Breast epithelium (tissue), 3 donors: ENCODE data around the gene ACTMAP.
"Not testable (repeated sequence)": the region's sequence is repeated elsewhere in the genome, so short reads cannot be mapped to it uniquely, and the experiment has no call there.

Source experiments
- POLR2A ChIP-seq: fragments of 450-650 bp; IDR thresholded peaks from one replicate; pipeline ENCODE4 v1.6.1; 2016; ENCODE audit warnings: antibody characterized with exemption, mild to moderate bottlenecking, moderate library complexity
- POLR2AphosphoS5 ChIP-seq, 3 donors: sonication (generic); formaldehyde crosslinking; IDR thresholded peaks; one replicate each; pipeline ENCODE4 v1.6.1; 2017; ENCODE audit warnings: antibody characterized with exemption in 3 of 3
- TF ChIP-seq, protein P1 (sequence below), 3 donors: fragments of 450-650 bp; IDR thresholded peaks; one replicate each; pipeline ENCODE4 v1.5.1; 2016 to 2017; ENCODE audit warnings: antibody characterized with exemption in 3 of 3, mild to moderate bottlenecking in 3 of 3, moderate library complexity in 3 of 3

DNA sequence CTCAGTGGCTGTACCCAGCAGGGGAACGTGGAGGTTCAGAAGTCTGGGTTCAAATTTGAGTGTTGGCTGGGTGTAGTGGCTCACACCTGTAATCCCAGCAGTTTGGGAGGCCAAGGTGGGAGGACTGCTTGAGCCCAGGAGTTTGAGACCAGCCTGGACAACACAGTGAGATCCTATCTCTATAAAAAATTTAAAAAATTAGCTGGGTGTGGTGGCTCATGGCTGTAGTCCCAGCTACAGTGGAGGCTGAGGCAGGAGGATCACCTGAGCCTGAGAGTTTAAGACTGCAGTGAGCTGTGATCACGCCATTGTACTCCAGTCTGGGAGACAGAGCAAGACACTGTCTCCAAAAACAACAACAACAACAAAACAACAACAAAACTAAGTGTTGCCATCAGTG lies 33.9 kb upstream of the ACTMAP start:
- not testable (repeated sequence) for TF ChIP-seq POLR2A; POLR2AphosphoS5 (IDR thresholded peaks at IDR 0.05)
- TF ChIP-seq, protein P1, sequence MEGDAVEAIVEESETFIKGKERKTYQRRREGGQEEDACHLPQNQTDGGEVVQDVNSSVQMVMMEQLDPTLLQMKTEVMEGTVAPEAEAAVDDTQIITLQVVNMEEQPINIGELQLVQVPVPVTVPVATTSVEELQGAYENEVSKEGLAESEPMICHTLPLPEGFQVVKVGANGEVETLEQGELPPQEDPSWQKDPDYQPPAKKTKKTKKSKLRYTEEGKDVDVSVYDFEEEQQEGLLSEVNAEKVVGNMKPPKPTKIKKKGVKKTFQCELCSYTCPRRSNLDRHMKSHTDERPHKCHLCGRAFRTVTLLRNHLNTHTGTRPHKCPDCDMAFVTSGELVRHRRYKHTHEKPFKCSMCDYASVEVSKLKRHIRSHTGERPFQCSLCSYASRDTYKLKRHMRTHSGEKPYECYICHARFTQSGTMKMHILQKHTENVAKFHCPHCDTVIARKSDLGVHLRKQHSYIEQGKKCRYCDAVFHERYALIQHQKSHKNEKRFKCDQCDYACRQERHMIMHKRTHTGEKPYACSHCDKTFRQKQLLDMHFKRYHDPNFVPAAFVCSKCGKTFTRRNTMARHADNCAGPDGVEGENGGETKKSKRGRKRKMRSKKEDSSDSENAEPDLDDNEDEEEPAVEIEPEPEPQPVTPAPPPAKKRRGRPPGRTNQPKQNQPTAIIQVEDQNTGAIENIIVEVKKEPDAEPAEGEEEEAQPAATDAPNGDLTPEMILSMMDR (IDR thresholded peaks at IDR 0.05) = not testable (repeated sequence)
